LoVo (cell line): ENCODE measurements around the gene KIAA1328.
"Not testable (repeated sequence)": the region's sequence is repeated elsewhere in the genome, so short reads cannot be mapped to it uniquely, and the experiment has no call there.

Experiments used
- DNase-seq: peaks from one replicate; pipeline ENCODE4 v3.0.0-alpha.2; 2016; ENCODE audit warnings: low spot score

KIAA1328 gene

GRCh38 chr18:36887864-36888263, 58.9 kb downstream of the KIAA1328 start:
- no peak for DNase-seq

DNA sequence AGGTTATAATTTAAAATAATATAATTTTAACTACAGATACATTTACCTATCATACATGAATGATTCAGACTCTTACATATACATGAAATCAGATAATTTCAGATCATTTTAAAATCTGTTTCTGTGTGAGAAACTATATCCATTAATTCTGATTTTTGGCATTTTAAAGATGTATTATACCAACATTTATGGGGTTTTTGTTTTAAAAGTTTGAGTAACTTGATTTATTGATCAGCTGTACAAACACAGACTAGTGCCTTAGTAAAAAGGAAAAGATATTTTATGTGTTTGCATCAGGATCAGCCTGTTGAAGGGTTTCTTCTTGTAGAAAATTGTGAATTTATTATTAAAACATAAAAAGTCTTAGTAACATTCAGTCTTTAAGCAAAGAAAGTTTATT, 59.9 kb downstream of the KIAA1328 start:
- no peak for DNase-seq

GRCh38 chr18:36889321-36889720, 60.4 kb downstream of the KIAA1328 start:
- no peak for DNase-seq

- no peak for DNase-seq
These were observed 60.8 kb downstream of the KIAA1328 start for GRCh38 chr18:36889742-36890141.

DNA sequence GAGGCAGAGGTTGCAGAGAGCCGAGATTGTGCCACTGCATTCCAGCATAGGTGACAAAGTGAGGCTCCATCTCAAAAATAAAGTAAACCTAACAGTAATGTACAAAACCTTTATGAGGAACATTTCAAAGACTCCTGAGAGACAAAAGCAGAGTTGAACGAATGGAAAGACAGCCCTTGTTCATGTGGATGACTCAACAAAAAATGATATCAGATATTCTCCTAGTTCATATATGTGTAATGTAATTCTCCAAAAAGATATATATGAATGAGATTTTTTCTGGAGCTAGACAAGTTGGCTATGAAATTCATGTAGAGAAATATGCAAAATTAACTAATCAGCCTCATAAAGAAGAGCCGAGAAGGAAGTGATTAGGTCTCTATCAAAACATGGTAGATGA, 61.7 kb downstream of the KIAA1328 start:
- no peak for DNase-seq

- no peak for DNase-seq
These were observed 64.3 kb downstream of the KIAA1328 start for GRCh38 chr18:36893227-36893626.

- no peak for DNase-seq
These were observed 66.7 kb downstream of the KIAA1328 start for GRCh38 chr18:36895606-36896005.

DNA sequence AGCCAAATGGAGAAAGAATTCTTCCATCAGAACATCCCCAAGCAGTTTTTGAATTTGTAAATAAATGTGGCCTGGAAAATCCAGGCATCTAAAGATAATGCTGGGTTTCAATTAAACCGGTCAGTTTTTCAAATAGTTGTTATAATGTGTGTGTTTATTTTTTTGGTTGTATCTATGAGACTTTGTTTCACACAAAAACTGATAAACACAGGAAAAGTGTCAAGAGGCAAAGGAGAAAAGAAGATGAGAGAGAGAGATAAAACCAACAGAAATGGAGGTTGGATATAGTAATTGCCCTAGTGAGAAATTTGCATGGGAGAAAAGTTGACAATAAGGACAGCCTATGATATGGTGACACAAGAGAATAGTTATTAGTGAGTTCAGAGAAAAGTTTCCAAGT, 68.3 kb downstream of the KIAA1328 start:
- no peak for DNase-seq

GRCh38 chr18:36899289-36899688, 70.4 kb downstream of the KIAA1328 start:
- no peak for DNase-seq

DNA sequence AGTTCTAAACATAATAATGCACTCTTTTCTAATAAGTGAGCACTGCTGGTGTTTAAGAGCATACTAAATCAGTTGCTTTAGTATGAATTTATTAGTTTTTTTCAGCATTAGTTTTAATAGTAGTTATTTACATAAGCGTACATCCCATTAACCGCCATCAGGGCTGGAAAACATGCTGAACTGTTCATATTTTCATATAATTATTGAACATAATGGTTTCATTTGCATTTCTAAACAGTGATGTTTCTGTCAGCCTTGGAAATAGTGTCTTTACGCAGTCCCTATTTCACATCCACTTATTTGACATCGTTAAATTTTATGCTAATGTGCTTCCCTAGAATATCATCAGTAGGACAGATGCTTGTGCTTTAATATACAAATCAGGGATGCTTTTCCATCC, 71.5 kb downstream of the KIAA1328 start:
- no peak for DNase-seq

GRCh38 chr18:36901277-36901701, 72.4 kb downstream of the KIAA1328 start:
- DNase-seq = no peak

DNA sequence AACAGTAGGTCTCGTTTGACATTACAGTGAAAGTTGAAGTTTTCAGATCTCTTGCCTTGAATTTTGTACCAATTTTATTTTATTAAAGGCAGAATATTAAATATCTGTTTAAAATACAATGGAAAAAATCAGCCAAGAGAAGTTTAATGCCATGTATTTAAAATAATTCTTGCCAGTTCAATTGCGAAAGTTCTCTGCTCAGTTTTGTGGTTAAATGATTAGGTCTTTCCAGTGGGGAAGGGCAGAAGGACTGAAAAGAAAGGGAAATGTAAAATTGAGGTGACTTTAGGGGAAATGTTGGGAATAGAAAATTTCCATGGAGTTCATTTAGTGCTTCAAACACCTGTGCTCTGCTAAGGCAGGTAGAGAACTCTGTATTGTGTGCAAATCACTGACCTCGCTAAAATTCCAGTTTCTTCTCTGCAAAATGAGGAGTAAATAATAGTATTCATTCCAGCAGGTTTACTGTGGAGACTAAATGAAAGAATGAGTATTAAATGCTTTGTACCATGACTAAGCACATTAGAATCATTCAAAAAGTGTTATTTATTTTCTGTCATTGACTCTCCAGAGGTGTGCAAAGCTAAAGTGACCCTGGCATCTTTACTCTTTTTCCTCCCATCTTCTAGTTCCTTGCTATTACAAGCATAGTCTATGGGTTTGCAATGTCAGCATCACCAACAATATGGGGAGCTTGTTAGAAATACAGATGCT, 74.4 kb downstream of the KIAA1328 start:
- no peak for DNase-seq

GRCh38 chr18:36905571-36905970, 76.6 kb downstream of the KIAA1328 start:
- no peak for DNase-seq

GRCh38 chr18:36909282-36909681, 80.4 kb downstream of the KIAA1328 start:
- not testable (repeated sequence) for DNase-seq

- DNase-seq = no peak
These were observed 84.0 kb downstream of the KIAA1328 start for GRCh38 chr18:36912887-36913286.

GRCh38 chr18:36917907-36918306, 89.0 kb downstream of the KIAA1328 start:
- no peak for DNase-seq

DNA sequence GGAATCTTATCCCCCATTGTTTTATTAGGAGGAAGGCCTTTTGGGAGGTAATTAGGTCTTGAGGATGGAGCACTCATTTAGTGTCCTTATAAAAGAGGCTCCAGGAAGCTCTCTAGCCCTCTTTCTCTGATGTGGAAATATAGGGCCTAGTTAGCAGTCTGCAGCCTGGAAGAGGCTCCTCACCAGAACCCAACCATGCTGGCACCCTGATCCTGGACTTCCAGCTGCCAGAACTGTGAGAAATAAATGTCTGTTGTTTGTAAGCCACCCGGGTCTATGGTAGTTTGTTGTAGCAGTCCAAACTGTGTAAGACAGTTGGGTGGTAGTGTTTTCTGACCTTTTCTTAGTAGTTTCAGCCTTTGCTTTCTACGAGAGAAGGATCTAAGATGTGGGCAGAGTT, 100.7 kb downstream of the KIAA1328 start:
- no peak for DNase-seq

DNA sequence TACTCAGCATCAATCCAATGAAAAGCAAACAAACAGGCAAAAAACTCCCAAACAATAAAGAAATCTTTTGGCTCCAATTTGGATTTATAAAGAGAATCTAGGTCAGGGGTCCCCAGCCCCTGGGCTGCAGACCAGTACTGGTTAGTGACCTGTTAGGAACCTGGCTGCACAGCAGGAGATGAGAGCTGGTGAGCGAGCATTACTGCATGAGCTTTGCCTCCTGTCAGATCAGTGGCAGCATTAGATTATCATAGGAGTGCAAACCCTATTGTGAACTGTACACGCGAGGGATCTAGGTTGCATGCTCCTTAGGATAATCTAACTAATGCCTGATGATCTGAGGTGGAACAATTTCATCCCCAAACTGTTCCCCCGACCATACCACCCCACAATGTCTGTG, 102.2 kb downstream of the KIAA1328 start:
- no peak for DNase-seq

DNA sequence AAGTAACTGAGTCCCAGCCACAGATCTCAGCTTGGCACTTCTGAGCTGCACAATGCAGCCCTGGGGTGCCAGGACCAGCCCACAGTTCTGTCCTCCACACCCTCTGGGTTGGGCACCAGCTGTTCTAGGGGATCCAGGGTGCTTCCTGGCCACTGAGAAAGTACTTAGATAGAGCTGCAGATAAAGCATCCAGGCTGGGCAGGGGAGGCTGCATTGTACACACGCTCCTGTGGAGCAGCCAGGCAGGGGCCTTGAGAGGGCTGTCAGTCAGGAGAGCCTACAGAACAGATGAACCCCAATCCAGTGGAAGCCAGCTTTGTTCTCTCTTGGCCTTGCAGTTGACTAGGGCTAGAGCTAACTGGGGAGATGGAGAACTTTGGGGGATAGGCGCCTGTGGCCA, 104.6 kb downstream of the KIAA1328 start:
- DNase-seq = no peak

DNA sequence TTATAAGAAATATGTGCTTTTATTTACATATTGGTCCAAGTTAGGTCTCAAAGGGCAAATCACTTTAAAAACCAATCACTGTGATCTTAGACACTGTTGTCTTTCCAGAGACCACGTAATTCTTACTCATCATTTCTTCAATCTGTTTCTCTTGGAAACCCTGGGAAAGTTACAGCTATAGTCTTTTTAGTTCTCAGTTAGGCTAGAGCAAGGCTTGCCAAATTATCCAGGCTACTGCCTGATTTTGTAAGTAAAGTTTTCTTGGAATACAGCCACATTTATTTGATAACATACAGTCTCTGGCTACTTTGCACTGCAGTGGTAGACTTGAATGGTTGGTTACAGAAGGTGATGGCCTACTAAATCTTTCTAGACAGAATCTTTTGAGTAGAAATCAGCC, 106.0 kb downstream of the KIAA1328 start:
- no peak for DNase-seq

DNA sequence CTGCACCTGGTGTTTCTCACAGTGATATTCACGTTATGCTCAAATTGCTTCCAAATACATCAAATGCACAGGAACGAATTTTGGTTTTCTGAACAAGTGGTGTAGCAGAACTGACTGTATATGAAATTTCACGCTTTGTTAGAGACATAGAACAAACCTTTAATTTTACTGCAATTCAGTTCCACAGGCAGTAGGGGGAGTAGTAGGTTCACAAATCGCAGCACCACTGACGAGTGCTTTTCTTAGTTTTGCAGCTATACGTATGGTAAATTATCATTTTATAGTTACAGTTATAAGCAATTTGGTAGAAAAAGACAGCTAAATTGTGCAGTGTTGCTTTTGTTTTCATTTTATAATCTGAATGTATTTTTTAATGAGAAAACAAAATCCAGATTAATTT, 113.3 kb downstream of the KIAA1328 start:
- peak; percentile 18 for DNase-seq

DNA sequence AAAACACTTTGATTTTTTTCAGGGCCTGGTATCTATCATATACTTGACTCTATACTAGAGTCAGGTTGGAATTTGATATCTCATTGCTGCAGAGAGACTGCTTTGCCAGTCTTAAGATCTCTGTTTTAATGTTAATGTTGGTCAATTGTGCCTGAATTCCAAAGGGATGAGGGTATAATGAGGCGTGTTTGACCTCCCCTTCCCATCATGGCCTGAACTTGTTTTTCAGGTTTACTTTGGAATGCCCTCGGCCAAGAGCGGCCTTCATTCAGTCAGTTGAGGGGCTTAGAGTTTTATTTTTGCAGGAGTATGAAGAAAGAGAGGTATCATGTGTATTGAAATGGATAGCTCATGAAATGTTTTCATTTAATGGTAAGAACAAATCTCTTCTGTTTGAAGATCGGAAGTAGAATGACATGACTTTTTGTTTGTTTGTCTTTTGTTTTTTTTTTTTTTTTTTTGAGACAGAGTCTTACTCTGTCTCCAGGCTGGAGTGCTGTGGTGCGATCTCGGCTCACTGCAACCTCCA, 119.0 kb downstream of the KIAA1328 start:
- DNase-seq = no peak

GRCh38 chr18:36950282-36950681, 121.4 kb downstream of the KIAA1328 start:
- no peak for DNase-seq

DNA sequence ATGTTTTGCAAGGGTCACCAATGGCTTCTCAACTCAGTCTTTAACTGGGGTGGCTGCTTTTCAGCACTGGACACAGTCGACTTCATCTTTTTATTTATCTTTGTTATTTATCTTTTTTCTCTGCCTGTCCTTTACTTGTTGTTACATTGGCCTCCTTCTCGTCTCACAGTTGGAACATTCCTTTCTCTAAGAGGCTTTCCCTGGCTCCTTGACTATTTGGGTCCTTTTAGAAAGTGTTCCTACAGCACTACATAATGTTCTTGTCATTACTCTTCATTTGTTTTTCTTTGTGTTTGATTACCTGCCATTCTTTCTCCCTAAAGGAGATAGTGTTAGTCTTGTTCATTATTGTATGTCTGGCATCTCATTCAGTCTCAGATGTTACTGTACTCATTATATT, 122.0 kb downstream of the KIAA1328 start:
- DNase-seq = no peak
